H1 (cell line): ENCODE data around the gene TBCD. TPM values are rescaled to one million over a fixed set of nuclear protein-coding genes. Genes with fewer than 3 reads are reported as not detected.

ENCODE experiments used
- CTCF ChIA-PET: fragments of 300-600 bp; sonication (Branson Sonifier 250); formaldehyde crosslinking; loops from one replicate; lab custom pipeline; 2021; ENCODE audit not compliant: partially characterized antibody; lab: Charles Lee
- POLR2A ChIA-PET: fragments of 300-600 bp; sonication (Branson Sonifier 250); formaldehyde crosslinking; loops from one replicate; lab custom pipeline; 2021; ENCODE audit warnings: inconsistent platforms; ENCODE audit not compliant: partially characterized antibody; lab: Charles Lee
- DNase-seq, 2 experiments: peaks; one replicate each; pipeline versions ENCODE4 v3.0.0 to v3.0.0-alpha.2; 2010 to 2022; ENCODE audit warnings: low spot score in 2 of 2, low read depth in 1 of 2, mixed read lengths in 1 of 2
- FAIRE-seq: peaks from 2 replicates; lab custom pipeline; 2011; peaks lifted over from hg19 to GRCh38; lab: Jason Lieb, UNC
- H2AFZ ChIP-seq: 2 replicates; pipeline ENCODE4 v1.8.1; 2012; ENCODE audit warnings: low read length, inconsistent platforms
- H2AK5ac ChIP-seq: 2 replicates; pipeline ENCODE4 v1.6.1; 2013; ENCODE audit warnings: low read depth, low read length
- H2BK120ac ChIP-seq: replicated peaks from 2 replicates; pipeline ENCODE3; 2013; ENCODE audit warnings: low read depth, low read length, inconsistent platforms
- H2BK12ac ChIP-seq: 2 replicates; pipeline ENCODE4 v1.6.1; 2013; ENCODE audit warnings: low read depth, low read length
- H2BK15ac ChIP-seq: 2 replicates; pipeline ENCODE4 v1.6.1; 2013; ENCODE audit warnings: low read length
- H2BK20ac ChIP-seq: 2 replicates; pipeline ENCODE4 v1.6.1; 2013; ENCODE audit warnings: low read length
- H2BK5ac ChIP-seq: 2 replicates; pipeline ENCODE4 v1.6.1; 2013; ENCODE audit warnings: low read depth, low read length
- H3K14ac ChIP-seq: 2 replicates; pipeline ENCODE4 v1.6.1; 2013; ENCODE audit warnings: inconsistent platforms; ENCODE audit not compliant: insufficient read length
- H3K18ac ChIP-seq: 2 replicates; pipeline ENCODE4 v1.6.1; 2013; ENCODE audit warnings: low read length; ENCODE audit errors: extremely low read depth
- H3K23ac ChIP-seq: 2 replicates; pipeline ENCODE4 v1.6.1; 2013; ENCODE audit warnings: inconsistent platforms; ENCODE audit not compliant: insufficient read length
- H3K23me2 ChIP-seq: 2 replicates; pipeline ENCODE4 v1.6.1; 2013; ENCODE audit warnings: low read depth, low read length
- H3K27ac ChIP-seq: 2 replicates; pipeline ENCODE4 v1.6.1; 2011; ENCODE audit warnings: low read depth, low read length, inconsistent platforms
- H3K27me3 ChIP-seq, 4 experiments: replicated peaks in 1 of 4; 1 replicate in 1 of 4; 2 replicates in 3 of 4; pipeline versions ENCODE4 v1.6.1 to v1.8.1; 2011 to 2013; ENCODE audit warnings: low read length in 3 of 4, mild to moderate bottlenecking in 3 of 4, inconsistent platforms in 2 of 4, mixed read lengths in 2 of 4, moderate library complexity in 1 of 4; ENCODE audit not compliant: control insufficient read depth in 3 of 4, insufficient read depth in 3 of 4; ENCODE audit errors: extremely low read depth in 1 of 4
- H3K36me3 ChIP-seq, 4 experiments: 2 replicates each; pipeline versions ENCODE4 v1.6.1 to v1.8.1; 2011 to 2013; ENCODE audit warnings: mild to moderate bottlenecking in 4 of 4, low read length in 3 of 4, moderate library complexity in 2 of 4, control low read depth in 1 of 4, inconsistent platforms in 1 of 4; ENCODE audit not compliant: insufficient read depth in 4 of 4, control insufficient read depth in 2 of 4
- H3K4ac ChIP-seq: replicated peaks from 2 replicates; pipeline ENCODE3; 2013; ENCODE audit warnings: low read length, low read depth, mixed read lengths, inconsistent platforms; ENCODE audit not compliant: insufficient read length
- H3K4me1 ChIP-seq, 4 experiments: replicated peaks in 1 of 4; 1 replicate in 1 of 4; 2 replicates in 3 of 4; pipeline versions ENCODE4 v1.6.1 to v1.8.1; 2011 to 2013; ENCODE audit warnings: low read length in 3 of 4, inconsistent platforms in 2 of 4, mixed read lengths in 1 of 4; ENCODE audit not compliant: insufficient read depth in 4 of 4, control insufficient read depth in 3 of 4
- H3K4me2 ChIP-seq, 2 experiments: 2 replicates each; pipeline versions ENCODE4 v1.6.1 to v1.8.1; 2011 to 2013; ENCODE audit warnings: low read depth in 2 of 2, low read length in 2 of 2, control low read depth in 1 of 2, inconsistent platforms in 1 of 2, mild to moderate bottlenecking in 1 of 2; ENCODE audit not compliant: insufficient read depth in 1 of 2
- H3K4me3 ChIP-seq, 4 experiments: fragments of 200-600, 300-600 bp in 1 of 4; sonication (generic), shearing (Covaris generic), sonication (Bioruptor Twin) in 1 of 4; 2 replicates each; pipeline versions ENCODE4 v1.5.1 to v1.8.1; 2011 to 2016; ENCODE audit warnings: low read length in 4 of 4, low read depth in 3 of 4, control low read depth in 2 of 4, inconsistent platforms in 2 of 4, mild to moderate bottlenecking in 2 of 4, mixed read lengths in 1 of 4, moderate library complexity in 1 of 4; ENCODE audit not compliant: insufficient read depth in 2 of 4; ENCODE audit errors: extremely low read depth in 1 of 4
- H3K56ac ChIP-seq: replicated peaks from 2 replicates; pipeline ENCODE3; 2013; ENCODE audit warnings: low read depth, mild to moderate bottlenecking, mixed read lengths, low read length, inconsistent platforms; ENCODE audit not compliant: insufficient read length
- H3K79me1 ChIP-seq: 2 replicates; pipeline ENCODE4 v1.6.1; 2013; ENCODE audit warnings: low read depth, low read length, control low read depth
- H3K79me2 ChIP-seq, 2 experiments: 2 replicates each; pipeline versions ENCODE4 v1.6.1 to v1.8.1; 2012 to 2013; ENCODE audit warnings: low read length in 2 of 2, mild to moderate bottlenecking in 2 of 2, inconsistent platforms in 1 of 2; ENCODE audit not compliant: insufficient read depth in 2 of 2, control insufficient read depth in 1 of 2
- H3K9ac ChIP-seq, 4 experiments: replicated peaks in 1 of 4; 1 replicate in 1 of 4; 2 replicates in 3 of 4; pipeline versions ENCODE4 v1.6.1 to v1.8.1; 2011 to 2013; ENCODE audit warnings: low read depth in 3 of 4, low read length in 3 of 4, control low read depth in 2 of 4, mild to moderate bottlenecking in 2 of 4, moderate library complexity in 2 of 4, inconsistent platforms in 1 of 4; ENCODE audit errors: extremely low read depth in 1 of 4
- H3K9me3 ChIP-seq, 2 experiments: 2 replicates each; pipeline versions ENCODE4 v1.6.1 to v1.8.1; 2012 to 2013; ENCODE audit warnings: mild to moderate bottlenecking in 2 of 2, moderate library complexity in 2 of 2, control low read depth in 1 of 2, inconsistent platforms in 1 of 2, low read depth in 1 of 2, low read length in 1 of 2, mixed read lengths in 1 of 2; ENCODE audit not compliant: insufficient read depth in 2 of 2
- H4K20me1 ChIP-seq, 2 experiments: replicated peaks in 1 of 2; 2 replicates each; pipeline versions ENCODE3 to v1.8.1; 2011 to 2013; ENCODE audit warnings: inconsistent platforms in 2 of 2, low read length in 2 of 2, mild to moderate bottlenecking in 1 of 2; ENCODE audit not compliant: insufficient read depth in 2 of 2, control insufficient read depth in 1 of 2
- H4K5ac ChIP-seq: 2 replicates; pipeline ENCODE4 v1.6.1; 2013; ENCODE audit warnings: low read length, low read depth, mixed read lengths, inconsistent platforms; ENCODE audit not compliant: insufficient read length
- H4K8ac ChIP-seq: 2 replicates; pipeline ENCODE4 v1.8.0; 2013; ENCODE audit warnings: mild to moderate bottlenecking, moderate library complexity, low read length, inconsistent platforms; ENCODE audit not compliant: insufficient read depth; ENCODE audit errors: extremely low read depth
- H4K91ac ChIP-seq: replicated peaks from 2 replicates; pipeline ENCODE3; 2013; ENCODE audit warnings: low read length, mixed read lengths, inconsistent platforms; ENCODE audit not compliant: insufficient read length
- ATF3 ChIP-seq: IDR thresholded peaks from 2 replicates; pipeline ENCODE4 v1.6.1; 2011; ENCODE audit warnings: low read depth, mild to moderate bottlenecking, low read length; ENCODE audit not compliant: insufficient read depth
- BCL11A ChIP-seq, 2 experiments: IDR thresholded peaks; one replicate each; pipeline ENCODE4 v1.6.1; 2011; ENCODE audit warnings: low read depth in 2 of 2, low read length in 2 of 2, mild to moderate bottlenecking in 2 of 2
- CBX5 ChIP-seq: fragments of 300-800, 300-1000 bp; sonication (generic); IDR thresholded peaks from 2 replicates; pipeline ENCODE4 v1.7.1; 2016; ENCODE audit warnings: antibody characterized with exemption, low read length, low read depth
- NANOG ChIP-seq: IDR thresholded peaks from 2 replicates; pipeline ENCODE4 v1.6.1; 2011; ENCODE audit warnings: low read length, low read depth, mild to moderate bottlenecking, inconsistent platforms; ENCODE audit not compliant: insufficient read depth, poor library complexity, severe bottlenecking
- PHF8 ChIP-seq: fragments of 200-600 bp; sonication (generic); conservative IDR thresholded peaks from 2 replicates; pipeline ENCODE4 v1.7.1; 2012; ENCODE audit warnings: low read depth, mild to moderate bottlenecking, inconsistent platforms, low read length, moderate library complexity
- POU5F1 ChIP-seq: IDR thresholded peaks from 2 replicates; pipeline ENCODE4 v1.6.1; 2011; ENCODE audit warnings: low read depth, mild to moderate bottlenecking, low read length, moderate library complexity
- RNF2 ChIP-seq: fragments of 200-900, 300-1000 bp; sonication (generic); IDR thresholded peaks from 2 replicates; pipeline ENCODE4 v1.7.1; 2016; ENCODE audit warnings: borderline replicate concordance, low read depth, mild to moderate bottlenecking, antibody characterized with exemption, low read length; ENCODE audit not compliant: poor library complexity, severe bottlenecking; ENCODE audit errors: missing control alignments
- TCF12 ChIP-seq: IDR thresholded peaks from 2 replicates; pipeline ENCODE4 v1.6.1; 2011; ENCODE audit warnings: low read depth, mild to moderate bottlenecking, low read length
- ZNF274 ChIP-seq: IDR thresholded peaks from 2 replicates; pipeline ENCODE4 v1.7.0; 2012; ENCODE audit warnings: low read length, borderline replicate concordance; ENCODE audit errors: extremely low read depth
- WGBS, 2 experiments: shearing (Covaris generic) in 1 of 2; methylation state at CpG; one replicate each; pipeline versions ENCODE4 v1.1.6 to v1.1.7; 2013 to 2015; ENCODE audit warnings: low lambda C conversion rate in 2 of 2, mixed read lengths in 2 of 2, inconsistent platforms in 1 of 2, low coverage in 1 of 2, missing lambda C conversion rate in 1 of 2; ENCODE audit not compliant: insufficient replicate concordance in 2 of 2, insufficient coverage in 1 of 2, insufficient read length in 1 of 2; ENCODE audit errors: extremely low coverage in 1 of 2, missing lambda C conversion rate in 1 of 2; 5-methylcytosine and 5-hydroxymethylcytosine counted together
- polyA plus RNA-seq, 7 experiments: library from polyadenylated mRNA; depleted of rRNA in 3 of 7; stranded (reverse) in 5 of 7; unstranded in 2 of 7; fragments of >200 nt in 5 of 7; fragments of 200-250 nt in 2 of 7; gene quantifications; 1 replicate in 5 of 7; 2 replicates in 1 of 7; 4 replicates in 1 of 7; pipeline versions ENCODE4 v1.2.1 to v1.2.3, GENCODE V29; 2011 to 2013; ENCODE audit warnings: missing spikeins in 2 of 7, mixed read lengths in 2 of 7
- total RNA-seq: library from RNA; stranded (reverse); fragmentation: NEBNext Ultra II Directional; extraction: Animal tissue kit (Norgen Biotek cat#: 25700); gene quantifications from 2 replicates; pipeline ENCODE4 v1.2.1, GENCODE V29; 2021
- TF ChIP-seq, protein P1 (sequence below): IDR thresholded peaks from 2 replicates; pipeline ENCODE4 v1.6.1; 2012; ENCODE audit warnings: inconsistent platforms

TBCD gene
- total and polyA plus RNA-seq, 2 of the 8 experiments (the other 6 are each of a cell fraction or from before 2014, with no cell fraction given) = 118 to 162 TPM

DNA sequence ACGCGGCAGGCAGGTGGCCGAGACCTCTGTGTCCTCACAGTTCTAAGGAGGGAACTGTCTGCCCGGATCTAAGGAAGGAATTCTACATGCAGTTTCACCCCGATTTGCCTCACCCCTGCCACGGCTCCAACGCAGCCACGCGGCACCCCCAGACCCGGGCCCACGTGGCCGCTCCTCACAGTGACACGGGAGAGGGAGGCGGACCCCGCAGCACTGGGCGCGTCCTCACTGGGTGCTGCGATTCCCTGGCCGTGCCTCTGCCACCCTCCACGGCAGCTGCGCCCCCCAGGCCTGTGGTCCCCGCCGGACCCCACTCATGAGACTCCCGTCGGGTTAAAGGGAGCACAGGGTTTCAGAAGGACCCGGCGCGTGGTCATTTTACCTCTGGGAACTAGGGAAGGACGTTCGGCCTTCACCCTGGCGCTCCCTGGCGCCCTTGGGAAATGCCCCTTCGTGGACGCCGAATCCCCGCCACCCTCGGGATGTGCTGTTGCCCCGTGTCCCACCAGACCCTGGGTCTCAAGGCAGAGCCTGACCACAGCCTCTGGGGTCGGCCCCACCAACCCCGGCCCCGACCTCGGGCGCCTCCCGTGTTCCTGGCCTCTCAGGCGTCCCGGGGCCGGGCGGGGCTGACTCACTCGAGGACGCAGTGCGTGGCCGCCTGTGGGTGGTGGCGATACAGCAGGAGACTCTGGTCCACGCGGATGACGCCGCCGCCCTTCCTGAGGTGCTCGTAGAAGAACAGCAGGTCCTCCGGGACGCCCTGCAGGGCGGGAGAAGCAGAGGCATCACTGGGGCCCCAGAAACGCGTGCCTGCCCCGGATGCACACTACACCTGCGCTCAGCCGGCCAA, 208.8 kb downstream of the TBCD start:
- Histone ChIP-seq H2AK5ac (no peak overlapping the region), H3K9me3 (peaks cover 4 to 42% of the 10 kb centered on the region in 2 experiments; a peak in 3 of 4 replicates), H3K27me3 (no peaks in the 10 kb centered on the region), H2BK12ac (no peak overlapping the region), H4K20me1 (no peaks in the 10 kb centered on the region), H2AFZ (no peak overlapping the region), H3K56ac (no peak overlapping the region), H4K91ac (no peak overlapping the region), H3K79me2 (no peaks in the 10 kb centered on the region), H4K5ac (no peak overlapping the region), H3K4me3 (no peak overlapping the region), H3K14ac (no peak overlapping the region), H3K9ac (no peak overlapping the region), H3K4ac (no peak overlapping the region), H4K8ac (no peak overlapping the region), H3K23me2 (peaks cover 4% of the 10 kb centered on the region; the same call in 1 of the 2 replicates), H3K18ac (no peak overlapping the region), H3K27ac (no peak overlapping the region), H2BK5ac (no peak overlapping the region), H3K79me1 (no peaks in the 10 kb centered on the region), H3K4me2 (no peak overlapping the region), H3K23ac (no peak overlapping the region), H2BK20ac (no peak overlapping the region), H3K4me1 (peaks cover 0 to 3% (median 0%) of the 10 kb centered on the region in 4 experiments; a peak in 1 of 7 replicates), H3K36me3 (peaks cover 0 to 5% (median 2%) of the 10 kb centered on the region in 4 experiments; a peak in 3 of 8 replicates), H2BK15ac (no peak overlapping the region), H2BK120ac (no peak overlapping the region)
- ChIA-PET POLR2A (no interaction called here), CTCF (interaction anchor here (1.1 kb wide), 1 partner anchor 199 kb away, joined by 3 read pairs; no protein-coding TSS in a partner anchor)
- no peak for DNase-seq
- 98% methylated on average over 31 of the region's 67 CpGs; no CpG with 5 or more reads in 1 of the 2 experiments for WGBS, 2 experiments
- FAIRE-seq = no peak
- TF ChIP-seq POU5F1 (no peak), TCF12 (no peak), PHF8 (no peak), ATF3 (no peak), ZNF274 (no peak), RNF2 (no peak), CBX5 (no peak), NANOG (no peak), BCL11A (IDR thresholded peaks at IDR 0.05; ENCODE audit: low read depth in 2 of 2, low read length in 2 of 2) (no peak)
- TF ChIP-seq, protein P1, sequence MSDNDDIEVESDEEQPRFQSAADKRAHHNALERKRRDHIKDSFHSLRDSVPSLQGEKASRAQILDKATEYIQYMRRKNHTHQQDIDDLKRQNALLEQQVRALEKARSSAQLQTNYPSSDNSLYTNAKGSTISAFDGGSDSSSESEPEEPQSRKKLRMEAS = no peak
